Neural cell (in vitro differentiated cells): Measurements from ENCODE around the gene SH3GL3. TPM values are rescaled to one million over a fixed set of nuclear protein-coding genes. Genes with fewer than 3 reads are reported as not detected.

Experiments used
- H2AFZ ChIP-seq: fragments of 200-600, 300-800 bp; sonication (generic), shearing (Covaris generic); 2 replicates; pipeline ENCODE4 v1.6.0; 2014; ENCODE audit warnings: low read depth, mild to moderate bottlenecking, antibody characterized with exemption, low read length, moderate library complexity
- H3F3A ChIP-seq: fragments of 200-600 bp; shearing (Covaris generic); 2 replicates; pipeline ENCODE4 v1.6.1; 2016; ENCODE audit warnings: mild to moderate bottlenecking, moderate library complexity, mixed read lengths, antibody characterized with exemption, low read length; ENCODE audit not compliant: insufficient read depth, poor library complexity, severe bottlenecking
- H3K27ac ChIP-seq: fragments of 200-600, 300-800 bp; sonication (generic), shearing (Covaris generic); 2 replicates; pipeline ENCODE4 v1.5.1; 2014; ENCODE audit warnings: mild to moderate bottlenecking, low read length, moderate library complexity
- H3K27me3 ChIP-seq: fragments of 300-800, 200-600 bp; sonication (generic), shearing (Covaris generic); 2 replicates; pipeline ENCODE4 v1.6.0; 2014; ENCODE audit warnings: mild to moderate bottlenecking, low read depth, low read length, moderate library complexity; ENCODE audit not compliant: insufficient read depth
- H3K36me3 ChIP-seq: fragments of 300-800, 200-600 bp; sonication (generic), shearing (Covaris generic); 2 replicates; pipeline ENCODE4 v1.5.1; 2014; ENCODE audit warnings: mild to moderate bottlenecking, antibody characterized with exemption, low read length, moderate library complexity; ENCODE audit not compliant: insufficient read depth
- H3K4me2 ChIP-seq: fragments of 300-800, 200-600 bp; sonication (generic), shearing (Covaris generic); 2 replicates; pipeline ENCODE4 v1.6.0; 2014; ENCODE audit warnings: mild to moderate bottlenecking, low read length
- H3K4me3 ChIP-seq: fragments of 300-800, 200-600 bp; sonication (generic), shearing (Covaris generic); 2 replicates; pipeline ENCODE4 v1.5.1; 2014; ENCODE audit warnings: mild to moderate bottlenecking, low read length, moderate library complexity
- H3K79me2 ChIP-seq: fragments of 200-600 bp; shearing (Covaris generic); replicated peaks from 2 replicates; pipeline ENCODE4 v1.6.0; 2014; ENCODE audit warnings: mild to moderate bottlenecking, low read length, moderate library complexity; ENCODE audit not compliant: insufficient read depth
- H3K9ac ChIP-seq: fragments of 300-800, 200-600 bp; sonication (generic), shearing (Covaris generic); 2 replicates; pipeline ENCODE4 v1.6.1; 2016; ENCODE audit warnings: mild to moderate bottlenecking, low read length, mixed read lengths
- H3K9me2 ChIP-seq: fragments of 200-600 bp; shearing (Covaris generic); 2 replicates; pipeline ENCODE4 v1.6.1; 2016; ENCODE audit warnings: mild to moderate bottlenecking, low read length, mixed read lengths; ENCODE audit not compliant: insufficient read depth
- H3K9me3 ChIP-seq: fragments of 200-600, 300-800 bp; sonication (generic), shearing (Covaris generic); 2 replicates; pipeline ENCODE4 v1.6.1; 2016; ENCODE audit warnings: mild to moderate bottlenecking, mixed run types, low read length, moderate library complexity, mixed read lengths
- H4K20me1 ChIP-seq: fragments of 200-600 bp; shearing (Covaris generic); 2 replicates; pipeline ENCODE4 v1.6.1; 2016; ENCODE audit warnings: mild to moderate bottlenecking, mixed run types; ENCODE audit not compliant: insufficient read depth
- EP300 ChIP-seq: fragments of 450-650 bp; conservative IDR thresholded peaks from 2 replicates; pipeline ENCODE4 v1.6.1; 2014; ENCODE audit warnings: antibody characterized with exemption, mild to moderate bottlenecking, moderate library complexity; ENCODE audit not compliant: poor library complexity, severe bottlenecking
- EZH2 ChIP-seq: fragments of 200-600, 300-800 bp; shearing (Covaris generic), sonication (generic); IDR thresholded peaks from 2 replicates; pipeline ENCODE4 v1.6.1; 2014; ENCODE audit warnings: antibody characterized with exemption, low read length, borderline replicate concordance, mild to moderate bottlenecking; ENCODE audit not compliant: insufficient read depth, poor library complexity, severe bottlenecking
- MXI1 ChIP-seq: fragments of 450-650 bp; conservative IDR thresholded peaks from 2 replicates; pipeline ENCODE4 v1.6.1; 2014; ENCODE audit warnings: antibody characterized with exemption, mild to moderate bottlenecking; ENCODE audit not compliant: poor library complexity, severe bottlenecking
- POLR2AphosphoS5 ChIP-seq: IDR thresholded peaks from 2 replicates; pipeline ENCODE4 v1.6.1; 2012
- RAD21 ChIP-seq: fragments of 450-650 bp; conservative IDR thresholded peaks from 2 replicates; pipeline ENCODE4 v1.6.1; 2014; ENCODE audit warnings: antibody characterized with exemption, mild to moderate bottlenecking, moderate library complexity
- SMC3 ChIP-seq: fragments of 450-650 bp; conservative IDR thresholded peaks from 2 replicates; pipeline ENCODE4 v1.6.1; 2014; ENCODE audit warnings: antibody characterized with exemption, mild to moderate bottlenecking, moderate library complexity; ENCODE audit not compliant: poor library complexity
- TAF1 ChIP-seq: IDR thresholded peaks from 2 replicates; pipeline ENCODE4 v1.6.1; 2012; ENCODE audit warnings: low read depth
- polyA minus RNA-seq: library from RNA; depleted of rRNA, polyadenylated mRNA; stranded (reverse); fragments of >200 nt; gene quantifications from 2 replicates; pipeline ENCODE4 v1.2.3, GENCODE V29; 2014
- polyA plus RNA-seq: library from polyadenylated mRNA; depleted of rRNA; stranded (reverse); fragments of >200 nt; gene quantifications from 2 replicates; pipeline ENCODE4 v1.2.3, GENCODE V29; 2014
- TF ChIP-seq, protein P1 (sequence below): IDR thresholded peaks from 2 replicates; pipeline ENCODE4 v1.6.1; 2012; ENCODE audit warnings: borderline replicate concordance
- TF ChIP-seq, protein P2 (sequence below): fragments of 450-650 bp; IDR thresholded peaks from 2 replicates; pipeline ENCODE4 v1.5.1; 2014; ENCODE audit warnings: antibody characterized with exemption, mild to moderate bottlenecking, moderate library complexity; ENCODE audit not compliant: poor library complexity, severe bottlenecking

The SH3GL3 gene, protein sequence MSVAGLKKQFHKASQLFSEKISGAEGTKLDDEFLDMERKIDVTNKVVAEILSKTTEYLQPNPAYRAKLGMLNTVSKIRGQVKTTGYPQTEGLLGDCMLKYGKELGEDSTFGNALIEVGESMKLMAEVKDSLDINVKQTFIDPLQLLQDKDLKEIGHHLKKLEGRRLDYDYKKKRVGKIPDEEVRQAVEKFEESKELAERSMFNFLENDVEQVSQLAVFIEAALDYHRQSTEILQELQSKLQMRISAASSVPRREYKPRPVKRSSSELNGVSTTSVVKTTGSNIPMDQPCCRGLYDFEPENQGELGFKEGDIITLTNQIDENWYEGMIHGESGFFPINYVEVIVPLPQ
- polyA plus RNA-seq (85.8 and 104 TPM in 2 replicates), polyA minus RNA-seq (51.9 and 52.0 TPM in 2 replicates)

DNA sequence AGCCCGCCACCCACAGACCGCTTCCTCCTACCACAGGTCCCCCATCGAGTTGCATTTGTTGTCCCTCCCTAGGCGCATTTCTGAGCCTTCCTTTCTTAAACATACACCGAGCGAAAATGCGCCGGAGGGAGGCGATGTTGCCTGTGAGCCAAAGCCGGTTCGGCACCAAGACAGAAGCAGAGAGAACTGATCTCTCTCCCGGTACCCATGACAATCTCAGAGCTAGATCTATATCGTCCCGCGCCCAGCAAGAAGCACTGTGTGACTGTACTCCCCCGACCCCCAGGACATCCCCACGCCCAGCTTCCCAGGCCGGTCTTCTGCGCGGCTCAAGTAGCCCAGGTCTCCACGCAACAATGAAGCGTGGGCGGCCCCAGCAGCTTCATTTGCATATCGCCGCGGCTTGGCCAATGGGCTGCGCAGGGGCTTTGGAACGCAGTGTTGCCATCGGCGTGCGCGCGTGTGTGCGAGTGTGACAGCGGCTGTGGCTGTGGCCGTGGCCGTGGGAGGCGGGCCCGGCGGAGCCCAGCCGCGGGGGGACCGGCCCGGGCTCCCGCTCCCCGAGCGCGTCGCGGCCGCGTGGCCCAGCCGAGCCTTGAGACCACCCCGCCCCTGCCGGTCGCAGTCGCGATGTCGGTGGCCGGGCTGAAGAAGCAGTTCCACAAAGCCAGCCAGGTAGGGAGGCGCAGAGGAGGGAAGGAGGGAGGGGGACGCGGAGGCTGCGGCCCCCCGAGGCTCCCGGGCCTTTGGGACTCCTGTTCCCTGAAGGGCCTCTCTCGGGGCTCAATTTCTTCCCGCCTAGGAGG is at the start of gene SH3GL3:
Gene SH3GL3 (plus strand): TSS at position 438 of the 806 bp plus-strand sequence. CDS start 193 bp downstream, at position 631.
- Histone ChIP-seq H2AFZ (peak within 1 kb of the TSS; percentile 83), H3K9me2 (no peaks in the 10 kb centered on the region), H3K9ac (peak within 1 kb of the TSS; percentile 88), H3K27me3 (no peaks in the 10 kb centered on the region), H3K4me2 (peak within 1 kb of the TSS; percentile 53), H3K36me3 (no peaks in the 10 kb centered on the region), H3K4me3 (peak within 1 kb of the TSS; percentile 97), H4K20me1 (no peaks in the 10 kb centered on the region), H3K9me3 (no peaks in the 10 kb centered on the region), H3K27ac (peak within 1 kb of the TSS; percentile 86), H3K79me2 (no peaks in the 10 kb centered on the region), H3F3A (no peaks in the 10 kb centered on the region)
- TF ChIP-seq POLR2AphosphoS5 (peak; percentile 85), EP300 (peak; percentile 65), SMC3 (peak; percentile 69), EZH2 (no peak), TAF1 (peak; percentile 16), RAD21 (peak; percentile 72), MXI1 (peak; percentile 89)
- TF ChIP-seq, protein P1, sequence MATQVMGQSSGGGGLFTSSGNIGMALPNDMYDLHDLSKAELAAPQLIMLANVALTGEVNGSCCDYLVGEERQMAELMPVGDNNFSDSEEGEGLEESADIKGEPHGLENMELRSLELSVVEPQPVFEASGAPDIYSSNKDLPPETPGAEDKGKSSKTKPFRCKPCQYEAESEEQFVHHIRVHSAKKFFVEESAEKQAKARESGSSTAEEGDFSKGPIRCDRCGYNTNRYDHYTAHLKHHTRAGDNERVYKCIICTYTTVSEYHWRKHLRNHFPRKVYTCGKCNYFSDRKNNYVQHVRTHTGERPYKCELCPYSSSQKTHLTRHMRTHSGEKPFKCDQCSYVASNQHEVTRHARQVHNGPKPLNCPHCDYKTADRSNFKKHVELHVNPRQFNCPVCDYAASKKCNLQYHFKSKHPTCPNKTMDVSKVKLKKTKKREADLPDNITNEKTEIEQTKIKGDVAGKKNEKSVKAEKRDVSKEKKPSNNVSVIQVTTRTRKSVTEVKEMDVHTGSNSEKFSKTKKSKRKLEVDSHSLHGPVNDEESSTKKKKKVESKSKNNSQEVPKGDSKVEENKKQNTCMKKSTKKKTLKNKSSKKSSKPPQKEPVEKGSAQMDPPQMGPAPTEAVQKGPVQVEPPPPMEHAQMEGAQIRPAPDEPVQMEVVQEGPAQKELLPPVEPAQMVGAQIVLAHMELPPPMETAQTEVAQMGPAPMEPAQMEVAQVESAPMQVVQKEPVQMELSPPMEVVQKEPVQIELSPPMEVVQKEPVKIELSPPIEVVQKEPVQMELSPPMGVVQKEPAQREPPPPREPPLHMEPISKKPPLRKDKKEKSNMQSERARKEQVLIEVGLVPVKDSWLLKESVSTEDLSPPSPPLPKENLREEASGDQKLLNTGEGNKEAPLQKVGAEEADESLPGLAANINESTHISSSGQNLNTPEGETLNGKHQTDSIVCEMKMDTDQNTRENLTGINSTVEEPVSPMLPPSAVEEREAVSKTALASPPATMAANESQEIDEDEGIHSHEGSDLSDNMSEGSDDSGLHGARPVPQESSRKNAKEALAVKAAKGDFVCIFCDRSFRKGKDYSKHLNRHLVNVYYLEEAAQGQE = peak; percentile 55
- TF ChIP-seq, protein P2, sequence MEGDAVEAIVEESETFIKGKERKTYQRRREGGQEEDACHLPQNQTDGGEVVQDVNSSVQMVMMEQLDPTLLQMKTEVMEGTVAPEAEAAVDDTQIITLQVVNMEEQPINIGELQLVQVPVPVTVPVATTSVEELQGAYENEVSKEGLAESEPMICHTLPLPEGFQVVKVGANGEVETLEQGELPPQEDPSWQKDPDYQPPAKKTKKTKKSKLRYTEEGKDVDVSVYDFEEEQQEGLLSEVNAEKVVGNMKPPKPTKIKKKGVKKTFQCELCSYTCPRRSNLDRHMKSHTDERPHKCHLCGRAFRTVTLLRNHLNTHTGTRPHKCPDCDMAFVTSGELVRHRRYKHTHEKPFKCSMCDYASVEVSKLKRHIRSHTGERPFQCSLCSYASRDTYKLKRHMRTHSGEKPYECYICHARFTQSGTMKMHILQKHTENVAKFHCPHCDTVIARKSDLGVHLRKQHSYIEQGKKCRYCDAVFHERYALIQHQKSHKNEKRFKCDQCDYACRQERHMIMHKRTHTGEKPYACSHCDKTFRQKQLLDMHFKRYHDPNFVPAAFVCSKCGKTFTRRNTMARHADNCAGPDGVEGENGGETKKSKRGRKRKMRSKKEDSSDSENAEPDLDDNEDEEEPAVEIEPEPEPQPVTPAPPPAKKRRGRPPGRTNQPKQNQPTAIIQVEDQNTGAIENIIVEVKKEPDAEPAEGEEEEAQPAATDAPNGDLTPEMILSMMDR = peak; percentile 86

DNA sequence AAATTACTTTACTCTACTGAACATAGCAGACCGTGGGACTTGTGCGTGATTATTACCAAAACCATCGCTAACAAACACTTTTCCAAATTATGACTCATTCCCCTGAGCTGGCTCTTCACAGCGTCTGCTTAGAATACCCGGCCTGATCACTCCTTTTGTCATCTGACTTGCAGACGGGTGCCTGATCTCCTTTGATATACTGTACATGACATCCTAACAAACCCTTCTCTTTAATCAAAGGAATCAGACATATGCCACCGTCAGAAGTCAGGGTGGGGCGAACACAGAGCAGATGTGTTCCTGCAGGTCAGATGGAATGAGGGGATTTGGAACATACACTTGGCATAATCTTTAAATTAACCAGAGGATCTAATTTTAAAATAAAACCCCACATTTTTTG is 48.5 kb upstream of the SH3GL3 start:
- Histone ChIP-seq H3K79me2 (no peaks in the 10 kb centered on the region), H3K36me3 (no peaks in the 10 kb centered on the region), H3F3A (no peaks in the 10 kb centered on the region), H2AFZ (no peak overlapping the region), H3K9ac (no peak overlapping the region), H3K4me3 (no peak overlapping the region), H3K4me2 (no peak overlapping the region), H3K9me3 (no peaks in the 10 kb centered on the region), H3K9me2 (no peaks in the 10 kb centered on the region), H3K27ac (no peak overlapping the region), H3K27me3 (no peaks in the 10 kb centered on the region), H4K20me1 (no peaks in the 10 kb centered on the region)
- no peak for TF ChIP-seq EZH2
- TF ChIP-seq POLR2AphosphoS5 = no peak
- no peak for TF ChIP-seq SMC3
- TF ChIP-seq TAF1 = no peak
- TF ChIP-seq EP300 = no peak
- TF ChIP-seq, protein P2 = no peak
- TF ChIP-seq, protein P1 = no peak
